Esophagus squamous epithelium (tissue), 5 donors: ENCODE measurements around the gene IFNAR2. TPM values are rescaled to one million over a fixed set of nuclear protein-coding genes. Genes with fewer than 3 reads are reported as not detected.

Experiments used
- DNase-seq: peaks from one replicate; lab custom pipeline; 2025; lab: John Stamatoyannopoulos, UW
- H3K27ac ChIP-seq, 4 donors: fragments of 200-600 bp; sonication (generic); one replicate each; pipeline ENCODE4 v1.5.1; 2016 to 2019; ENCODE audit warnings: mild to moderate bottlenecking in 1 of 4
- H3K27me3 ChIP-seq, 4 donors: fragments of 200-600 bp; sonication (generic); 1 replicate in 3 of 4; 2 replicates in 1 of 4; pipeline versions ENCODE4 v1.5.1 to v1.6.0; 2017 to 2021; ENCODE audit warnings: antibody characterized with exemption in 1 of 4
- H3K36me3 ChIP-seq, 3 donors: fragments of 200-600 bp; sonication (generic); one replicate each; pipeline ENCODE4 v1.5.1; 2016 to 2019
- H3K4me1 ChIP-seq, 3 donors: fragments of 200-600 bp; sonication (generic); one replicate each; pipeline ENCODE4 v1.5.1; 2017 to 2019
- H3K4me3 ChIP-seq, 4 donors: fragments of 200-600 bp; sonication (generic); 1 replicate in 3 of 4; 2 replicates in 1 of 4; pipeline ENCODE4 v1.5.1; 2016 to 2019; ENCODE audit warnings: mild to moderate bottlenecking in 2 of 4, moderate library complexity in 1 of 4
- H3K9me3 ChIP-seq, 3 donors: fragments of 200-600 bp; sonication (generic); one replicate each; pipeline ENCODE4 v1.5.1; 2016 to 2019
- POLR2A ChIP-seq, 4 donors: fragments of 450-650 bp; IDR thresholded peaks; one replicate each; pipeline ENCODE4 v1.6.1; 2017; ENCODE audit warnings: antibody characterized with exemption in 4 of 4, mild to moderate bottlenecking in 4 of 4, moderate library complexity in 3 of 4
- WGBS, 2 donors: methylation state at CpG; one replicate each; pipeline ENCODE4 v1.1.5; 2018; 5-methylcytosine and 5-hydroxymethylcytosine counted together
- intact Hi-C: fragments of 100-400 bp; cut with DNase I; formaldehyde crosslinking; loops from one replicate; pipeline ENCODE4 v1.15.0; 2022
- total RNA-seq, 4 donors: library from RNA; depleted of rRNA; stranded (reverse); fragments of >200 nt; gene quantifications; one replicate each; pipeline ENCODE4 v1.1.0, GENCODE V29; 2016
- TF ChIP-seq, protein P1 (sequence below), 6 experiments: fragments of 450-650 bp in 4 of 6; fragments of 200-600 bp in 2 of 6; sonication (generic) in 2 of 6; IDR thresholded peaks; one replicate each; pipeline ENCODE4 v1.5.1; 2016 to 2019; ENCODE audit warnings: antibody characterized with exemption in 6 of 6, mild to moderate bottlenecking in 4 of 6, moderate library complexity in 4 of 6
- donor health status: DM: yes; HTN: yes; CAD: no.

Gene IFNAR2
- total RNA-seq, 4 donors from 2014 or later, result 4.0 to 13.3 (median 7.0) TPM

GRCh38 chr21:33199516-33200217 is 30.1 kb upstream of the IFNAR2 start:
- Histone ChIP-seq H3K27me3 (no peaks in the 10 kb centered on the region), H3K9me3 (no peaks in the 10 kb centered on the region), H3K36me3 (no peaks in the 10 kb centered on the region), H3K4me1 (peaks cover 0 to 33% (median 19%) of the 10 kb centered on the region in 3 donors), H3K4me3 (no peak overlapping the region), H3K27ac (peak overlapping the region in 3 of 4 donors; percentile 40 to 64 (median 42))
- TF ChIP-seq, protein P1, sequence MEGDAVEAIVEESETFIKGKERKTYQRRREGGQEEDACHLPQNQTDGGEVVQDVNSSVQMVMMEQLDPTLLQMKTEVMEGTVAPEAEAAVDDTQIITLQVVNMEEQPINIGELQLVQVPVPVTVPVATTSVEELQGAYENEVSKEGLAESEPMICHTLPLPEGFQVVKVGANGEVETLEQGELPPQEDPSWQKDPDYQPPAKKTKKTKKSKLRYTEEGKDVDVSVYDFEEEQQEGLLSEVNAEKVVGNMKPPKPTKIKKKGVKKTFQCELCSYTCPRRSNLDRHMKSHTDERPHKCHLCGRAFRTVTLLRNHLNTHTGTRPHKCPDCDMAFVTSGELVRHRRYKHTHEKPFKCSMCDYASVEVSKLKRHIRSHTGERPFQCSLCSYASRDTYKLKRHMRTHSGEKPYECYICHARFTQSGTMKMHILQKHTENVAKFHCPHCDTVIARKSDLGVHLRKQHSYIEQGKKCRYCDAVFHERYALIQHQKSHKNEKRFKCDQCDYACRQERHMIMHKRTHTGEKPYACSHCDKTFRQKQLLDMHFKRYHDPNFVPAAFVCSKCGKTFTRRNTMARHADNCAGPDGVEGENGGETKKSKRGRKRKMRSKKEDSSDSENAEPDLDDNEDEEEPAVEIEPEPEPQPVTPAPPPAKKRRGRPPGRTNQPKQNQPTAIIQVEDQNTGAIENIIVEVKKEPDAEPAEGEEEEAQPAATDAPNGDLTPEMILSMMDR (IDR thresholded peaks at IDR 0.05), result peak; percentile 73 to 89 (median 82)
- no peak for TF ChIP-seq POLR2A (IDR thresholded peaks at IDR 0.05)
- intact Hi-C loops, result loop anchor here (5.0 to 10.0 kb wide), 3 partner anchors 155 to 255 kb away; no protein-coding TSS in a partner anchor
- WGBS, 2 donors, result 14 to 21% methylated on average over 8 of the region's 8 CpGs
- peak; percentile 31 for DNase-seq

DNA sequence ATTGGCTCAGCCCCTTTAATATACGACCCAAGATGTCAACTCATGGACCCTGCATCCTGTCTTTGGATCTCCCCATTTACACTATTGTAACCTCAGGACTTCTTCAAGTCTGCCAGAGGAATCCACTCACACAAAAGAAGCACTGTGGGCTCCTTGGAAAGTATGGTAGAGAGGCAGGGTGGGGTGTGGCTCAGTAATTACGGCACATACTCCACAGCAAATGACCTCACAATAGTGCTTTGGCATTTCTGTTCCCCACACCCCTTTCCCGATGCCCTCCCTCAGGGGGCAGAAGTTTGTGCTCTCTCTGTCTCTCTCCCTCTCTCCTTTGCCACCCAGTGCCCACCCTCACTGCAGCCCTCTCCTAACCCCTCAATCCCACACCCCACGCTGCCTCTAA is 27.8 kb upstream of the IFNAR2 start:
- 74% methylated on average over 3 to 4 of the region's 4 CpGs for WGBS, 2 donors

DNA sequence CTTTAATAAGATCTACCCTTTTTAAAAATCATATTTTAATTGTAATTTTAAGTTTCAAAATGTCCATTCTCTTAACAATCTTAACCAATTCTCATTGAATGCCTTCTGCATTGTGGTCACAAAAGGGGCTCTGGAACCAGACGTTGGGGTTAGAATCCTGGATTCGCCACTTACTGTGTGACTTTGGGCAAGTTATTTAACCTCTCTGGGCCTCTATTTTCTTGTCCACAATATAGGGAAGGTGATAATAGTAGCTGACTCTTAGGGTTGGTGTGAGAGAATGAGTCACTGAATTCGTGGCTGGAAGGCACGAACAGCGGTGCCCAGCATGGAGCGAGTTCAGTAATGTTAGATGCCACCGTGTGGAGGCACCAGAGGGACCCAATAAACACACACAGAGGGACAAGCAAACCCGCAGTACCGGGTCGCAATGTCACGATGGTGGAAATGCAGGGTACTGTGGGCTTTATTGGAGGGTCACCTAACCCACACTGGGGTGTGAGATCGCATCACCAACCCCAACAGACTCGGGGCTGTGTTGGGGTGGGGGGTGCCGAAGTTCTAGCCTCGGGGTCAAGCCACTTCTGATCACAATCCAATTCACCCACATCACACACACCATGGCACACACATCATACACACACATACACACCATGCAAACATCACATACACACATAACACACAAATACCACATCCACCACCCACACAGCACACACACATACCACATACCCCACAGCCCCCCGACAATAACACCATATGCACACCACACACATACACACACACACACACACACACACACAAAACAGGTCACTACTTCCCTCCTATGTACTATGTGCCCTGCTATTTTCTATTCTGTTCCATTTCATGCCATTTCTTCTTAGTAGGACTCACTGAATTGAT is 27.0 kb upstream of the IFNAR2 start:
- TF ChIP-seq POLR2A (IDR thresholded peaks at IDR 0.05), result no peak
- TF ChIP-seq, protein P1 (IDR thresholded peaks at IDR 0.05), result no peak
- Histone ChIP-seq H3K4me3 (no peak overlapping the region), H3K9me3 (no peaks in the 10 kb centered on the region), H3K27me3 (no peaks in the 10 kb centered on the region), H3K4me1 (peaks cover 0 to 28% (median 13%) of the 10 kb centered on the region in 3 donors), H3K27ac (peak overlapping the region in 2 of 4 donors; percentile 43 to 59), H3K36me3 (no peaks in the 10 kb centered on the region)
- intact Hi-C loops, result loop anchor here (5.0 to 10.0 kb wide), 2 partner anchors 152 to 245 kb away; no protein-coding TSS in a partner anchor
- DNase-seq, result no peak
- WGBS, 2 donors, result 72 to 78% methylated on average over 14 to 16 of the region's 16 CpGs

More for the DNA sequence above, 27.8 kb upstream of the IFNAR2 start:
- no peaks in the 10 kb centered on the region for H3K36me3 ChIP-seq
- no peaks in the 10 kb centered on the region for H3K9me3 ChIP-seq
- no peaks in the 10 kb centered on the region for H3K27me3 ChIP-seq
- no peak overlapping the region for H3K27ac ChIP-seq
- H3K4me1 ChIP-seq, result peaks cover 0 to 31% (median 18%) of the 10 kb centered on the region in 3 donors
- no peak for DNase-seq
- intact Hi-C loops, result loop anchor here (5.0 to 10.0 kb wide), 2 partner anchors 153 to 245 kb away; no protein-coding TSS in a partner anchor
- no peak overlapping the region for H3K4me3 ChIP-seq
- TF ChIP-seq, protein P1 (IDR thresholded peaks at IDR 0.05), result no peak
- no peak for TF ChIP-seq POLR2A (IDR thresholded peaks at IDR 0.05)

DNA sequence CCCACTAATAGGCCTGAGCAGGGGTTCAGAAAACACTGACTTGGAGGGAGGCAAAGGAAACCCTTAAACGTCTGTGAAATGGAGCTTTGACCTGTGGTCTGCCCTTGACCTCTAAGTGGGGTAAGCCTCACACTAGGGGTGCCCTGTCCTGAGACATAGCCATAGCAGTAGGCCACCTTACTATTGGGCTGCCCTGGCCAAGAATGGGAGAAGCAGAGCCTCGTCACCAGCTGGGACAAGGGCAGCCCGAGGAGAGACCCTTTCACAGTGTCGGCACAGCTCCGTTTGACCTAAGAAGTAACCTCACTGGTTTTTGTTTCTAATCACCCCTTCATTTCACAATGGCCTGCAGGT is 26.4 kb upstream of the IFNAR2 start:
- peaks cover 0 to 28% (median 10%) of the 10 kb centered on the region in 3 donors for H3K4me1 ChIP-seq
- H3K9me3 ChIP-seq, result no peaks in the 10 kb centered on the region
- 39 to 49% methylated on average over 5 of the region's 5 CpGs for WGBS, 2 donors
- DNase-seq, result no peak
- intact Hi-C loops, result loop anchor here (5.0 to 10.0 kb wide), 2 partner anchors 151 to 244 kb away; no protein-coding TSS in a partner anchor
- H3K27me3 ChIP-seq, result no peaks in the 10 kb centered on the region
- peak overlapping the region in 2 of 4 donors; percentile 43 to 59 for H3K27ac ChIP-seq
- no peak overlapping the region for H3K4me3 ChIP-seq
- TF ChIP-seq, protein P1 (IDR thresholded peaks at IDR 0.05), result no peak
- TF ChIP-seq POLR2A (IDR thresholded peaks at IDR 0.05), result no peak
- H3K36me3 ChIP-seq, result no peaks in the 10 kb centered on the region
